ENCODE results near the gene TNFSF13.
A peak's percentile ranks its signal among the peaks of the same experiment; 100 is the strongest.

The TNFSF13 gene

DNA sequence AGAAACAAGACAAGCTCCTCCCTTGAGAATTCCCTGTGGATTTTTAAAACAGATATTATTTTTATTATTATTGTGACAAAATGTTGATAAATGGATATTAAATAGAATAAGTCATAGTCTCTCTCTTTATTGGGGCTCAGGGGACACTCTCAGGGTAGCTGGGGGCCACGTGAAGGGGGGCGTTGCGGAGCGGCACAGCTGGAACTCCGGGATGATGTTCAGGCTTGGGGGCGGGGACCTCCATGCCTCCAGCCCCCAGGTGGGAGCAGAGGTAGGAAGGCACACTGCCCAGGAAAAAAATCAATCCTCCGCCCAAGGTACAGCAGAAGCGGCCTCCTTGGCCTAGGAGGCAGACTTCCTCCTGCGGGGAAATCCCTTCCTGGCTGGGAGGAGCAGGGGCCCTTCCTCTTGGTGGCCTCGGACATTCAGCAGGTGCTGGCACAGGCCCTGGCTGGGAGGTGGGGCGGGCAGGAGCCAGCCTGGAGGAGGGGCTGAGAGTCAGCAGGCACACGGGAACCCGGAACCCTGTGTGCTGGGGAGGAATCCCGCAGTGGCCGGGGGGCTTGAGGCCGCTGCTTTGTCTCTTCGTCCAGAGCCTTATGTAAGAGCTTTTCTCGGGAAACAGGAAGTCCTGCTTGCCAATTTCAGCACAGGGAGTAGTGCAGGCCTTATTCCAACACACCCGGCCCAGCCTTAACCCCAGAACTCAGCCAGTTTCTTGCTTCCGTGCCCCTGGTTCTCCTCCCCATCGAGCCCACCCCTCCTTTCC is 591 bp upstream of the TNFSF13 start:
- TF ChIP-seq, protein P1, sequence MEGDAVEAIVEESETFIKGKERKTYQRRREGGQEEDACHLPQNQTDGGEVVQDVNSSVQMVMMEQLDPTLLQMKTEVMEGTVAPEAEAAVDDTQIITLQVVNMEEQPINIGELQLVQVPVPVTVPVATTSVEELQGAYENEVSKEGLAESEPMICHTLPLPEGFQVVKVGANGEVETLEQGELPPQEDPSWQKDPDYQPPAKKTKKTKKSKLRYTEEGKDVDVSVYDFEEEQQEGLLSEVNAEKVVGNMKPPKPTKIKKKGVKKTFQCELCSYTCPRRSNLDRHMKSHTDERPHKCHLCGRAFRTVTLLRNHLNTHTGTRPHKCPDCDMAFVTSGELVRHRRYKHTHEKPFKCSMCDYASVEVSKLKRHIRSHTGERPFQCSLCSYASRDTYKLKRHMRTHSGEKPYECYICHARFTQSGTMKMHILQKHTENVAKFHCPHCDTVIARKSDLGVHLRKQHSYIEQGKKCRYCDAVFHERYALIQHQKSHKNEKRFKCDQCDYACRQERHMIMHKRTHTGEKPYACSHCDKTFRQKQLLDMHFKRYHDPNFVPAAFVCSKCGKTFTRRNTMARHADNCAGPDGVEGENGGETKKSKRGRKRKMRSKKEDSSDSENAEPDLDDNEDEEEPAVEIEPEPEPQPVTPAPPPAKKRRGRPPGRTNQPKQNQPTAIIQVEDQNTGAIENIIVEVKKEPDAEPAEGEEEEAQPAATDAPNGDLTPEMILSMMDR (IDR thresholded peaks at IDR 0.05; ENCODE audit: borderline replicate concordance, insufficient read depth, low read depth, low read length): no peak

DNA sequence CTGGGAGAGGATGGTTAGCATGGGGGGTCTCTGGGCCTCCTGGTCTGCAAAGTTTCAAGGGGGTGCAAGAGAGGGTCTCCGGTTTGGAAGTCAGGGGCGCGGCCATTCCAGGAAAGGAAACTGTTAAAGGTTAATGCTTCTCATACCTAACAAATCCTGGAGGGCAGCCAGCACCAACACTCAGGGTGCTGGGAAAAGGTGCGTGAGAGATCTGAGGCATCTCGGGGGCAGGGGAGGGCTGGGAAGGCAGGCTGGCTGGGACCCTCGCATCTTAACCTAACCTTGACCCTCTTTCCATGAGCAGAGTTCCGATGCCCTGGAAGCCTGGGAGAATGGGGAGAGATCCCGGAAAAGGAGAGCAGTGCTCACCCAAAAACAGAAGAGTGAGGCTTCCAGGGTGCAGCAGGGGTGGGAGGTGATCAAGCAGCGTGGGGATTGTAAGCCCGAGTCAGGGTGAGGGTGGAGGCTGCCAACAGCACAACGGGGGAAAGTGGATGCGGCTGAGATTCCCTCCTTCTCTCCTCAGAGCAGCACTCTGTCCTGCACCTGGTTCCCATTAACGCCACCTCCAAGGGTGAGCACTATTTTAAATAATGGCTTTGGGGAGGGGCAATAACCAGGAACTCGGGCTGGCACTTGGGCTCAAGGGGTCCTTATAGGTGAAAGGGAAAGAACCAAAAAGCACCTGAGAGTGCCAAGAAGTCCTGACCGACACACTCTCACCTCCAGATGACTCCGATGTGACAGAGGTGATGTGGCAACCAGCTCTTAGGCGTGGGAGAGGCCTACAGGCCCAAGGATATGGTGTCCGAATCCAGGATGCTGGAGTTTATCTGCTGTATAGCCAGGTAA is 996 bp downstream of the TNFSF13 start:
- TF ChIP-seq, protein P1 (IDR thresholded peaks at IDR 0.05; ENCODE audit: borderline replicate concordance, insufficient read depth, low read depth, low read length): no peak

More for the DNA sequence above, 591 bp upstream of the TNFSF13 start:
- H3K4me3 ChIP-seq (ENCODE audit: low read depth, low read length): peak overlapping the region; percentile 36

DNA sequence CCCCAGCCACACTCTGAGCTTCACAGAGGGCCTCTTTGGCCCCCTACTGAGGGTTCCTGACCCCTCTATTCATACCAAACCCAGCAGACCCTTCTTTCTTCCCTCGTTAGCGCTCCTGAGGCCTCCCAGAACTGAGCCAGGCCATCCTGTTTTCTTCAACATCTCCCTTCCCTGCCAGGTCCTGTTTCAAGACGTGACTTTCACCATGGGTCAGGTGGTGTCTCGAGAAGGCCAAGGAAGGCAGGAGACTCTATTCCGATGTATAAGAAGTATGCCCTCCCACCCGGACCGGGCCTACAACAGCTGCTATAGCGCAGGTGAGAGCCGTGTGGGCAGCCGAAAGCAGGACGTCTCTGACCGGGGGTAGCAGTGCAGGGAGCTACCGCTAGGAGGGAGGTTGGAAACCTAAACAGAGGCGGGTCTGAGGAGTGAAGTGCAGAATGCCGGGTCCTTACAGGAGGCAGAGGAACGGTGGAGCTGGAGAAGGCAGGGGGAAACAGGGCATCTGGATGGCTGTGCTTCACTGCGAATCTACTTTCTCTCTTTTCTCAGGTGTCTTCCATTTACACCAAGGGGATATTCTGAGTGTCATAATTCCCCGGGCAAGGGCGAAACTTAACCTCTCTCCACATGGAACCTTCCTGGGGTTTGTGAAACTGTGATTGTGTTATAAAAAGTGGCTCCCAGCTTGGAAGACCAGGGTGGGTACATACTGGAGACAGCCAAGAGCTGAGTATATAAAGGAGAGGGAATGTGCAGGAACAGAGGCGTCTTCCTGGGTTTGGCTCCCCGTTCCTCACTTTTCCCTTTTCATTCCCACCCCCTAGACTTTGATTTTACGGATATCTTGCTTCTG is 1.9 kb downstream of the TNFSF13 start:
- peak overlapping the region; percentile 22 for H3K4me3 ChIP-seq (ENCODE audit: low read depth, low read length)
- TF ChIP-seq, protein P1 (IDR thresholded peaks at IDR 0.05; ENCODE audit: borderline replicate concordance, insufficient read depth, low read depth, low read length): peak; percentile 84

More for the DNA sequence above, 996 bp downstream of the TNFSF13 start:
- no peak overlapping the region for H3K4me3 ChIP-seq (ENCODE audit: low read depth, low read length)

DNA sequence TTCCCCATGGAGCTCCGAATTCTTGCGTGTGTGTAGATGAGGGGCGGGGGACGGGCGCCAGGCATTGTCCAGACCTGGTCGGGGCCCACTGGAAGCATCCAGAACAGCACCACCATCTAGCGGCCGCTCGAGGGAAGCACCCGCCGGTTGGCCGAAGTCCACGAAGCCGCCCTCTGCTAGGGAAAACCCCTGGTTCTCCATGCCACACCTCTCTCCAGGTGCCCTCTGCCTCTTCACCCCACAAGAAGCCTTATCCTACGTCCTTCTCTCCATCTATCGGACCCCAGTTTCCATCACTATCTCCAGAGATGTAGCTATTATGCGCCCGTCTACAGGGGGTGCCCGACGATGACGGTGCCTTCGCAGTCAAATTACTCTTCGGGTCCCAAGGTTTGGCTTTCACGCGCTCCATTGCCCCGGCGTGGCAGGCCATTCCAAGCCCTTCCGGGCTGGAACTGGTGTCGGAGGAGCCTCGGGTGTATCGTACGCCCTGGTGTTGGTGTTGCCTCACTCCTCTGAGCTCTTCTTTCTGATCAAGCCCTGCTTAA is 2.6 kb downstream of the TNFSF13 start:
- TF ChIP-seq, protein P1 (IDR thresholded peaks at IDR 0.05; ENCODE audit: borderline replicate concordance, insufficient read depth, low read depth, low read length): peak; percentile 94
- H3K4me3 ChIP-seq (ENCODE audit: low read depth, low read length): peak overlapping the region; percentile 87

DNA sequence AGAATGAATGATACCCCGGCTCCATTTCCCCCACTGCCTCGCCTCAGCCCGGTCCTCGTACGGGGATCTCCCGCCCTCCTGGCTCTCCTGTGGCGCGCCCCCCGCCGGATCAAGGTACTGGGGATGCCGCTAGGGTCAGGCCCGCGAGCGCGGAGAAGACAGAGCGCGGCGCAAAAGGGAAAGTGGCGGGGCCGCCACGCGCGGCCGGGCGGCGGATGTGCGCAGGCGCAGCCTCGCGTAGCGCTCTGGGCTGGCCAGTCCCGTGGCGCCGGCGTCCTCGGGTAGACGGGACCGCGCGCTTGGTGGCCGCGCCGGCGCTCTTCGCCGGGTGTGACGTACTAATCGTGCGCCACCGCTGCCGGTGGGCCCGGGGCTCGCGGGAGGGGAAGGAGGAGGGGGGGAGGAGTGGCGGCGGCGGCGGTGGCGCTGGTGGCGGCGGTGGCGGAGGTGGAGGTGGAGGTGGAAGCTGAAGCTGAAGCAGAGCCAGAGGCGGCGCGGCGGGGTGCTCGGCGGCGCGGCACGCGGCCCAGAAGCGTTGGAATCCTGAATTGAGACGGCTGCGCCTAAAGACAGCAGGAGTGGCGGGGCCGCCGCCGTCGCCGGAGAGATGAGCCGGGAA is 3.1 kb downstream of the TNFSF13 start, which contains the start of gene SENP3:
TSS of gene SENP3 (plus strand) at position 331 of the 619 bp plus-strand sequence. CDS start 1,158 bp downstream, outside the sequence.
- TF ChIP-seq, protein P1 (IDR thresholded peaks at IDR 0.05; ENCODE audit: borderline replicate concordance, insufficient read depth, low read depth, low read length): no peak
- peak within 1 kb of the TSS; percentile 87 for H3K4me3 ChIP-seq (ENCODE audit: low read depth, low read length)

DNA sequence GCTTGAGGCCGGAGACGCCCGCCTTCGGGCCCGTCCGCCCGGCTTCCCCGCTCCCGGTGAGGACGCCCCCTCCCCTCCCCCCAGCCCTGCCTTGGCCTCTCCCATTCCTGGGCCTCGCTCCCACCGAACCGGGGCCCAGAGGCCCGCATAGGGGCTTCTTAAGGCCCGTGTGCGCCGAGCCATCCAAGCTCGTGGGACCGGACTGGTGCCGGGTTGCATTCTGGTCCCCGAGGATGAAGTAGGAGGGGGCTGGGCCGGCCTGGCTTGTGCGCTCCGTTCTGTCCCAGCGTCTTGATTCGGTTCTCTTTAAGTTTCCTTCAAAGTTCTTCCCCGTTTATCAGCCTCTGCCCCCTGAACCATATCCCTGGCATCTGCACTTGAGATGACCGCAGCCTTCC is 3.7 kb downstream of the TNFSF13 start:
- TF ChIP-seq, protein P1 (IDR thresholded peaks at IDR 0.05; ENCODE audit: borderline replicate concordance, insufficient read depth, low read depth, low read length): no peak

More for the DNA sequence above, 3.7 kb downstream of the TNFSF13 start:
- H3K4me3 ChIP-seq (ENCODE audit: low read depth, low read length): peak overlapping the region; percentile 87

Data from GM12875 (cell line).